Adrenal gland (tissue), 12 donors: ENCODE measurements around the gene CXADR. TPM values are rescaled to one million over a fixed set of nuclear protein-coding genes. Genes with fewer than 3 reads are reported as not detected.
"Not testable (repeated sequence)": the region's sequence is repeated elsewhere in the genome, so short reads cannot be mapped to it uniquely, and the experiment has no call there.

Source experiments
- DNase-seq, 7 donors: peaks; one replicate each; pipeline ENCODE4 v3.0.0-alpha.2; 2019 to 2020
- H3K27ac ChIP-seq, 5 donors: fragments of 200-600 bp; sonication (generic) in 4 of 5; 1 replicate in 3 of 5; 2 replicates in 2 of 5; pipeline versions ENCODE4 v1.5.1 to v1.8.0; 2016 to 2020; ENCODE audit warnings: mild to moderate bottlenecking in 1 of 5
- H3K27me3 ChIP-seq: fragments of 200-600 bp; 2 replicates; pipeline ENCODE4 v1.8.0; 2021
- H3K36me3 ChIP-seq, 2 donors: fragments of 200-600 bp; replicated peaks in 1 of 2; 1 replicate in 1 of 2; 2 replicates in 1 of 2; pipeline versions ENCODE4 v1.5.1 to v1.8.0; 2018 to 2022
- H3K4me1 ChIP-seq, 2 donors: fragments of 200-600 bp; replicated peaks in 1 of 2; 1 replicate in 1 of 2; 2 replicates in 1 of 2; pipeline versions ENCODE4 v1.5.1 to v1.8.0; 2018 to 2021
- H3K4me3 ChIP-seq, 4 donors: fragments of 200-600 bp; sonication (generic) in 3 of 4; one replicate each; pipeline ENCODE4 v1.5.1; 2016 to 2018
- H3K9me3 ChIP-seq, 3 donors: fragments of 200-600 bp; sonication (generic) in 1 of 3; replicated peaks in 1 of 3; 1 replicate in 2 of 3; 2 replicates in 1 of 3; pipeline versions ENCODE4 v1.5.1 to v1.8.0; 2016 to 2021
- CTCF ChIP-seq, 6 experiments: fragments of 450-650 bp in 4 of 6; fragments of 200-600 bp in 2 of 6; sonication (generic) in 1 of 6; IDR thresholded peaks; 1 replicate in 5 of 6; 2 replicates in 1 of 6; pipeline versions ENCODE4 v1.5.1 to v1.8.0; 2016 to 2021; ENCODE audit warnings: antibody characterized with exemption in 6 of 6, mild to moderate bottlenecking in 2 of 6, moderate library complexity in 1 of 6
- POLR2A ChIP-seq, 2 donors: fragments of 450-650 bp; IDR thresholded peaks; one replicate each; pipeline ENCODE4 v1.6.1; 2017; ENCODE audit warnings: antibody characterized with exemption in 2 of 2, mild to moderate bottlenecking in 2 of 2, moderate library complexity in 1 of 2
- WGBS, 4 donors: extraction: QIAGEN DNeasy Blood & Tissue Kit in 2 of 4; methylation state at CpG; one replicate each; pipeline versions ENCODE4 v1.1.5 to v1.1.7; 2013 to 2017; 5-methylcytosine and 5-hydroxymethylcytosine counted together
- intact Hi-C, 2 donors: fragments of 100-400 bp; cut with DNase I; formaldehyde crosslinking; loops; one replicate each; pipeline versions ENCODE4 v1.14.1 to v1.15.0; 2022 to 2023
- polyA plus RNA-seq, 3 donors: library from polyadenylated mRNA; stranded (reverse); fragments of 200-250 nt in 2 of 3; fragments of 350-450 nt in 1 of 3; fragmentation: Illumina TruSeq in 1 of 3; extraction: RNeasy Lipid Tissue Mini Kit (QIAGEN cat#74804) in 1 of 3; gene quantifications; one replicate each; pipeline ENCODE4 v1.2.3, GENCODE V29; 2013 to 2014
- total RNA-seq, 9 donors: library from RNA; depleted of rRNA in 4 of 9; stranded (reverse); fragments of >200 nt in 4 of 9; fragments of 120-200 nt in 1 of 9; fragmentation: NEBNext Ultra II Directional in 1 of 9; extraction: Animal tissue kit (Norgen Biotek cat#: 25700) in 1 of 9; gene quantifications; one replicate each; pipeline versions ENCODE4 v1.1.0 to v1.2.4, GENCODE V29; 2013 to 2023
- donor health status: healthy with polysubstance abuse.
- donor health status: Bipolar disorder and iron deficiency.
- donor health status: DM: yes; HTN: yes; CAD: no.
- donor health status: DM: no; HTN: no; CAD: no.
- donor health status: DM: no; HTN: no; CAD: no.
- donor health status: DM: yes; HTN: yes; CAD: no.

The CXADR gene
- total and polyA plus RNA-seq, 12 donors, result 1.5 to 25.2 (median 11.5) TPM

GRCh38 chr21:17498586-17498985 lies 14.3 kb upstream of the CXADR start:
- Histone ChIP-seq H3K27ac (no peak overlapping the region), H3K9me3 (no peaks in the 10 kb centered on the region), H3K27me3 (no peaks in the 10 kb centered on the region), H3K36me3 (no peaks in the 10 kb centered on the region), H3K4me3 (no peak overlapping the region), H3K4me1 (no peaks in the 10 kb centered on the region)
- TF ChIP-seq POLR2A (IDR thresholded peaks at IDR 0.05), result no peak
- TF ChIP-seq CTCF (IDR thresholded peaks at IDR 0.05), result no peak
- intact Hi-C loops, result no loop called here
- no peak for DNase-seq
- 83 to 93% (median 90%) methylated on average over 2 of the region's 2 CpGs for WGBS, 4 donors

GRCh38 chr21:17501107-17502006 lies 11.5 kb upstream of the CXADR start:
- Histone ChIP-seq H3K4me1 (no peaks in the 10 kb centered on the region), H3K27ac (no peak overlapping the region), H3K36me3 (no peaks in the 10 kb centered on the region), H3K9me3 (no peaks in the 10 kb centered on the region), H3K27me3 (no peaks in the 10 kb centered on the region), H3K4me3 (no peak overlapping the region)
- no peak for TF ChIP-seq CTCF (IDR thresholded peaks at IDR 0.05)
- no peak for TF ChIP-seq POLR2A (IDR thresholded peaks at IDR 0.05)
- DNase-seq, result no peak
- intact Hi-C loops, result no loop called here
- WGBS, 4 donors, result 62 to 76% (median 70%) methylated on average over 4 of the region's 4 CpGs

- H3K4me1 ChIP-seq, H3K4me3 ChIP-seq, H3K27ac ChIP-seq, H3K36me3 ChIP-seq, H3K27me3 ChIP-seq, intact Hi-C loops, DNase-seq, H3K9me3 ChIP-seq: not testable (repeated sequence)
- WGBS, 4 donors, result 76 to 89% (median 84%) methylated on average over 5 of the region's 5 CpGs
Measured at GRCh38 chr21:17502985-17503384, 9.9 kb upstream of the CXADR start.

- no peaks in the 10 kb centered on the region for H3K27me3 ChIP-seq
- no peaks in the 10 kb centered on the region for H3K9me3 ChIP-seq
- no peak overlapping the region for H3K4me3 ChIP-seq
- intact Hi-C loops, result no loop called here
- no peaks in the 10 kb centered on the region for H3K36me3 ChIP-seq
- no peak for TF ChIP-seq CTCF (IDR thresholded peaks at IDR 0.05)
- TF ChIP-seq POLR2A (IDR thresholded peaks at IDR 0.05), result no peak
- H3K4me1 ChIP-seq, result no peaks in the 10 kb centered on the region
- no peak overlapping the region for H3K27ac ChIP-seq
- DNase-seq, result no peak
- 82 to 90% (median 87%) methylated on average over 7 of the region's 7 CpGs for WGBS, 4 donors
Measured at GRCh38 chr21:17506951-17507350, 5.9 kb upstream of the CXADR start.

GRCh38 chr21:17507591-17507990 lies 5.3 kb upstream of the CXADR start:
- peaks cover 4% of the 10 kb centered on the region in 2 donors for H3K4me1 ChIP-seq
- no peaks in the 10 kb centered on the region for H3K36me3 ChIP-seq
- H3K27me3 ChIP-seq, result no peaks in the 10 kb centered on the region
- H3K9me3 ChIP-seq, result no peaks in the 10 kb centered on the region
- H3K4me3 ChIP-seq, result no peak overlapping the region
- intact Hi-C loops, result no loop called here
- no peak for DNase-seq
- no peak for TF ChIP-seq POLR2A (IDR thresholded peaks at IDR 0.05)
- no peak for TF ChIP-seq CTCF (IDR thresholded peaks at IDR 0.05)
- WGBS, 4 donors, result 86 to 93% (median 88%) methylated on average over 5 of the region's 5 CpGs
- no peak overlapping the region for H3K27ac ChIP-seq
